H9 (cell line): ENCODE results near the gene S100A7A. TPM values are rescaled to one million over a fixed set of nuclear protein-coding genes. Genes with fewer than 3 reads are reported as not detected.

ENCODE experiments used
- DNase-seq: peaks from one replicate; pipeline ENCODE4 v3.0.0-alpha.2; 2017
- H2AFZ ChIP-seq: one replicate; pipeline ENCODE4 v1.6.1; 2013; ENCODE audit warnings: mild to moderate bottlenecking, low read length, control low read depth, moderate library complexity
- H2AK5ac ChIP-seq: 2 replicates; pipeline ENCODE4 v1.6.1; 2013; ENCODE audit warnings: low read length, control low read depth, mixed read lengths; ENCODE audit not compliant: insufficient read length
- H2BK120ac ChIP-seq: one replicate; pipeline ENCODE4 v1.6.1; 2013; ENCODE audit warnings: low read depth, mild to moderate bottlenecking, low read length, control low read depth, inconsistent platforms; ENCODE audit not compliant: poor library complexity, severe bottlenecking
- H2BK12ac ChIP-seq: 2 replicates; pipeline ENCODE4 v1.6.1; 2013; ENCODE audit warnings: low read length, control low read depth, mixed read lengths, low read depth; ENCODE audit not compliant: insufficient read length
- H2BK15ac ChIP-seq: 2 replicates; pipeline ENCODE4 v1.6.1; 2013; ENCODE audit warnings: low read depth, low read length, control low read depth
- H2BK20ac ChIP-seq: one replicate; pipeline ENCODE4 v1.6.1; 2013; ENCODE audit warnings: low read depth, mild to moderate bottlenecking, low read length, control low read depth, inconsistent platforms; ENCODE audit not compliant: poor library complexity, severe bottlenecking
- H2BK5ac ChIP-seq: 2 replicates; pipeline ENCODE4 v1.6.1; 2013; ENCODE audit warnings: low read length, control low read depth, mixed read lengths; ENCODE audit not compliant: insufficient read length
- H3K14ac ChIP-seq: 2 replicates; pipeline ENCODE4 v1.6.1; 2013; ENCODE audit warnings: low read length, control low read depth; ENCODE audit not compliant: insufficient read depth
- H3K18ac ChIP-seq: 2 replicates; pipeline ENCODE4 v1.6.1; 2013; ENCODE audit warnings: low read depth, mild to moderate bottlenecking, mixed read lengths, low read length, control low read depth; ENCODE audit not compliant: insufficient read length
- H3K23ac ChIP-seq: 2 replicates; pipeline ENCODE4 v1.6.1; 2013; ENCODE audit warnings: low read length, control low read depth, mixed read lengths, low read depth; ENCODE audit not compliant: insufficient read length
- H3K23me2 ChIP-seq: 2 replicates; pipeline ENCODE4 v1.6.1; 2013; ENCODE audit warnings: low read depth, mild to moderate bottlenecking, mixed read lengths, low read length, control low read depth; ENCODE audit not compliant: insufficient read length, poor library complexity, severe bottlenecking
- H3K27ac ChIP-seq: 2 replicates; pipeline ENCODE4 v1.5.1; 2013; ENCODE audit warnings: low read length, control low read depth, mixed read lengths, low read depth; ENCODE audit not compliant: insufficient read length
- H3K27me3 ChIP-seq: 2 replicates; pipeline ENCODE4 v1.6.1; 2013; ENCODE audit warnings: low read length, control low read depth, inconsistent platforms; ENCODE audit not compliant: insufficient read depth
- H3K4ac ChIP-seq: 2 replicates; pipeline ENCODE4 v1.6.1; 2013; ENCODE audit warnings: low read depth, mild to moderate bottlenecking, control low read depth, inconsistent platforms, low read length, moderate library complexity
- H3K4me1 ChIP-seq: 2 replicates; pipeline ENCODE4 v1.6.1; 2013; ENCODE audit warnings: low read length, control low read depth, inconsistent platforms; ENCODE audit not compliant: insufficient read depth
- H3K4me2 ChIP-seq: 2 replicates; pipeline ENCODE4 v1.6.1; 2013; ENCODE audit warnings: low read length, control low read depth, mixed read lengths; ENCODE audit not compliant: insufficient read length, insufficient read depth
- H3K56ac ChIP-seq: 2 replicates; pipeline ENCODE4 v1.6.1; 2013; ENCODE audit warnings: low read depth, mild to moderate bottlenecking, mixed read lengths, low read length, control low read depth; ENCODE audit not compliant: insufficient read length
- H3K79me1 ChIP-seq: 2 replicates; pipeline ENCODE4 v1.6.1; 2013; ENCODE audit warnings: low read depth, mild to moderate bottlenecking, moderate library complexity, low read length, control low read depth, inconsistent platforms; ENCODE audit not compliant: insufficient read depth, poor library complexity, severe bottlenecking
- H3K79me2 ChIP-seq: 2 replicates; pipeline ENCODE4 v1.6.1; 2013; ENCODE audit warnings: low read length, control low read depth, inconsistent platforms; ENCODE audit not compliant: insufficient read depth
- H3K9ac ChIP-seq: 2 replicates; pipeline ENCODE4 v1.6.1; 2013; ENCODE audit warnings: low read length, control low read depth, mixed read lengths; ENCODE audit not compliant: insufficient read length; ENCODE audit errors: extremely low read depth
- H3K9me3 ChIP-seq: one replicate; pipeline ENCODE4 v1.6.1; 2013; ENCODE audit warnings: low read depth, low read length, inconsistent platforms; ENCODE audit not compliant: control insufficient read depth
- H3T11ph ChIP-seq: one replicate; pipeline ENCODE4 v1.6.1; 2013; ENCODE audit warnings: mild to moderate bottlenecking, low read length, control low read depth, inconsistent platforms
- H4K20me1 ChIP-seq: one replicate; pipeline ENCODE4 v1.6.1; 2013; ENCODE audit not compliant: control insufficient read depth, insufficient read length, insufficient read depth
- H4K5ac ChIP-seq: 2 replicates; pipeline ENCODE4 v1.6.1; 2013; ENCODE audit warnings: low read depth, mild to moderate bottlenecking, mixed read lengths, low read length, control low read depth; ENCODE audit not compliant: insufficient read length
- H4K8ac ChIP-seq: replicated peaks from 2 replicates; pipeline ENCODE4 v1.6.1; 2013; ENCODE audit warnings: low read length, control low read depth, mixed read lengths, low read depth; ENCODE audit not compliant: insufficient read length
- H4K91ac ChIP-seq: 2 replicates; pipeline ENCODE4 v1.6.1; 2013; ENCODE audit warnings: low read depth, mild to moderate bottlenecking, moderate library complexity, mixed read lengths, low read length, control low read depth; ENCODE audit not compliant: insufficient read length
- H3K27ac Mint-ChIP-seq, 3 experiments: 2 replicates in 2 of 3; 3 replicates in 1 of 3; pipeline ENCODE4 v1.8.0; 2020 to 2021; ENCODE audit warnings: mixed read lengths in 3 of 3, mild to moderate bottlenecking in 1 of 3, moderate library complexity in 1 of 3
- H3K27me3 Mint-ChIP-seq: 2 replicates; pipeline ENCODE4 v1.8.0; 2021; ENCODE audit warnings: low read depth, mild to moderate bottlenecking, moderate library complexity, mixed read lengths
- H3K36me3 Mint-ChIP-seq, 3 experiments: 2 replicates in 2 of 3; 3 replicates in 1 of 3; pipeline ENCODE4 v1.8.0; 2020 to 2021; ENCODE audit warnings: low read depth in 3 of 3, mixed read lengths in 3 of 3; ENCODE audit not compliant: insufficient read depth in 1 of 3
- H3K4me1 Mint-ChIP-seq, 2 experiments: 2 replicates each; pipeline ENCODE4 v1.8.0; 2020; ENCODE audit warnings: mixed read lengths in 2 of 2
- H3K4me3 Mint-ChIP-seq, 2 experiments: 2 replicates in 1 of 2; 3 replicates in 1 of 2; pipeline ENCODE4 v1.8.0; 2020 to 2021; ENCODE audit warnings: mild to moderate bottlenecking in 2 of 2, mixed read lengths in 2 of 2, moderate library complexity in 1 of 2
- H3K9me3 Mint-ChIP-seq, 2 experiments: 2 replicates in 1 of 2; 3 replicates in 1 of 2; pipeline ENCODE4 v1.8.0; 2020; ENCODE audit warnings: mild to moderate bottlenecking in 2 of 2, mixed read lengths in 2 of 2, moderate library complexity in 1 of 2
- CTCF ChIP-seq: fragments of 200-600 bp; sonication (generic); conservative IDR thresholded peaks from 3 replicates; pipeline ENCODE4 v1.8.0; 2021; ENCODE audit warnings: antibody characterized with exemption, mild to moderate bottlenecking
- WGBS: extraction: QIAGEN DNeasy Blood & Tissue Kit; methylation state at CpG from one replicate; pipeline ENCODE4 v1.1.7; 2013; ENCODE audit warnings: missing lambda C conversion rate, low lambda C conversion rate, mixed read lengths; ENCODE audit not compliant: insufficient read length; ENCODE audit errors: extremely low coverage; 5-methylcytosine and 5-hydroxymethylcytosine counted together
- total RNA-seq: library from RNA; stranded (reverse); gene quantifications from 2 replicates; pipeline ENCODE4 v1.2.1, GENCODE V29; 2021

The S100A7A gene
- total RNA-seq, 1 experiment from 2014 or later = not detected

- Histone ChIP-seq H3K23ac (no peak overlapping the region), H4K91ac (no peak overlapping the region), H3K9ac (no peak overlapping the region), H4K5ac (no peak overlapping the region), H3K4me1 (no peaks in the 10 kb centered on the region), H2BK120ac (no peak overlapping the region), H3K27ac (no peak overlapping the region), H3K79me2 (no peaks in the 10 kb centered on the region), H3K79me1 (no peaks in the 10 kb centered on the region), H2BK5ac (no peak overlapping the region), H3K9me3 (no peaks in the 10 kb centered on the region), H2BK20ac (no peak overlapping the region), H3K4ac (no peak overlapping the region), H3T11ph (no peak overlapping the region), H2BK15ac (no peak overlapping the region), H4K8ac (no peak overlapping the region), H2AFZ (no peak overlapping the region), H4K20me1 (no peaks in the 10 kb centered on the region), H2AK5ac (no peak overlapping the region), H3K23me2 (no peaks in the 10 kb centered on the region), H3K56ac (no peak overlapping the region), H3K18ac (no peak overlapping the region), H2BK12ac (no peak overlapping the region), H3K27me3 (no peaks in the 10 kb centered on the region), H3K4me2 (no peak overlapping the region), H3K14ac (no peak overlapping the region)
- DNase-seq = no peak
- no peak for TF ChIP-seq CTCF
- H3K4me3 Mint-ChIP-seq = no peak overlapping the region
- no peak overlapping the region for H3K27ac Mint-ChIP-seq
- no peaks in the 10 kb centered on the region for H3K36me3 Mint-ChIP-seq
- no CpG with 5 or more reads among the region's 2 CpGs for WGBS
- H3K4me1 Mint-ChIP-seq = no peaks in the 10 kb centered on the region
- H3K27me3 Mint-ChIP-seq = peaks cover 18% of the 10 kb centered on the region
- peaks cover 0 to 3% of the 10 kb centered on the region in 2 experiments; a peak in 1 of 5 replicates for H3K9me3 Mint-ChIP-seq
Measured at GRCh38 chr1:153420306-153420705, 4.0 kb downstream of the S100A7A start.
